GM19467 (cell line): Measurements from ENCODE around the gene WDR44.
"Not testable (repeated sequence)": the region's sequence is repeated elsewhere in the genome, so short reads cannot be mapped to it uniquely, and the experiment has no call there.

ENCODE experiments used
- ATAC-seq: cut with Tn5 transposase; IDR thresholded peaks from one replicate; pipeline ENCODE4 v1.9.1; 2021; ENCODE audit warnings: mild to moderate bottlenecking, moderate library complexity; ENCODE audit not compliant: unreplicated experiment

Gene WDR44

GRCh38 chrX:118480172-118480571 is 134.3 kb downstream of the WDR44 start:
- no peak for ATAC-seq

- not testable (repeated sequence) for ATAC-seq
Observed at GRCh38 chrX:118482384-118482783, 136.5 kb downstream of the WDR44 start.

- ATAC-seq, result no peak
Observed at GRCh38 chrX:118484216-118484903, 138.5 kb downstream of the WDR44 start.

- not testable (repeated sequence) for ATAC-seq
Observed at GRCh38 chrX:118486693-118487092, 140.8 kb downstream of the WDR44 start.

GRCh38 chrX:118493016-118493415 is 147.1 kb downstream of the WDR44 start:
- ATAC-seq, result no peak

GRCh38 chrX:118493653-118494297 is 147.9 kb downstream of the WDR44 start:
- no peak for ATAC-seq

GRCh38 chrX:118495061-118495921 is 149.4 kb downstream of the WDR44 start, which contains the start of gene DOCK11:
TSS of gene DOCK11 (plus strand) at chrX:118495815. CDS start at chrX:118495972, 157 bp downstream.
- peak; percentile 65 for ATAC-seq

- ATAC-seq, result peak; percentile 60
Observed at GRCh38 chrX:118495958-118496762, 150.3 kb downstream of the WDR44 start.

GRCh38 chrX:118496763-118497079 is 150.8 kb downstream of the WDR44 start:
- peak; percentile 8 for ATAC-seq

GRCh38 chrX:118497180-118497818 is 151.4 kb downstream of the WDR44 start:
- no peak for ATAC-seq

GRCh38 chrX:118498351-118498750 is 152.4 kb downstream of the WDR44 start:
- ATAC-seq, result no peak

GRCh38 chrX:118498755-118499154 is 152.8 kb downstream of the WDR44 start:
- ATAC-seq, result no peak

- no peak for ATAC-seq
Observed at GRCh38 chrX:118499295-118499694, 153.4 kb downstream of the WDR44 start.
